Measurements from ENCODE around the gene RAB18. TPM values are rescaled to one million over a fixed set of nuclear protein-coding genes. Genes with fewer than 3 reads are reported as not detected.

RAB18 gene
- total and polyA plus RNA-seq, 2 of the 8 experiments (the other 6 are each of a cell fraction or from before 2014, with no cell fraction given), result 14.7 to 69.7 TPM

- TF ChIP-seq CHD7 (IDR thresholded peaks at IDR 0.05; ENCODE audit: insufficient replicate concordance, low read length) (no peak), KDM4A (IDR thresholded peaks at IDR 0.05; ENCODE audit: low read depth, low read length, severe bottlenecking) (no peak), NRF1 (IDR thresholded peaks at IDR 0.05; ENCODE audit: low read depth, low read length) (no peak), POLR2AphosphoS5 (IDR thresholded peaks at IDR 0.05; ENCODE audit: low read depth, low read length) (no peak), HDAC2 (IDR thresholded peaks at IDR 0.05; ENCODE audit: borderline replicate concordance in 1 of 2, low read depth in 2 of 2, low read length in 2 of 2) (no peak), SAP30 (IDR thresholded peaks at IDR 0.05; ENCODE audit: insufficient read depth, insufficient replicate concordance, low read length) (no peak), SIX5 (IDR thresholded peaks at IDR 0.05; ENCODE audit: low read depth, low read length) (no peak)
Observed at GRCh38 chr10:27525819-27526218, 21.7 kb downstream of the RAB18 start (continued).
